D721Med (cell line): ENCODE measurements around the gene FXYD5.

Experiments used
- DNase-seq: peaks from one replicate; pipeline ENCODE4 v3.0.0; 2011; ENCODE audit warnings: low spot score; ENCODE audit not compliant: insufficient read length
- FAIRE-seq: peaks from 2 replicates; lab custom pipeline; 2011; peaks lifted over from hg19 to GRCh38; lab: Jason Lieb, UNC
- CTCF ChIP-seq: IDR thresholded peaks from 2 replicates; pipeline ENCODE4 v1.5.1; 2012; ENCODE audit warnings: mild to moderate bottlenecking, control low read depth; ENCODE audit not compliant: insufficient read depth; ENCODE audit errors: missing control alignments

FXYD5 gene

GRCh38 chr19:35153701-35154524, 622 bp upstream of the FXYD5 start:
- TF ChIP-seq CTCF: no peak
- no peak for DNase-seq
- FAIRE-seq: no peak

DNA sequence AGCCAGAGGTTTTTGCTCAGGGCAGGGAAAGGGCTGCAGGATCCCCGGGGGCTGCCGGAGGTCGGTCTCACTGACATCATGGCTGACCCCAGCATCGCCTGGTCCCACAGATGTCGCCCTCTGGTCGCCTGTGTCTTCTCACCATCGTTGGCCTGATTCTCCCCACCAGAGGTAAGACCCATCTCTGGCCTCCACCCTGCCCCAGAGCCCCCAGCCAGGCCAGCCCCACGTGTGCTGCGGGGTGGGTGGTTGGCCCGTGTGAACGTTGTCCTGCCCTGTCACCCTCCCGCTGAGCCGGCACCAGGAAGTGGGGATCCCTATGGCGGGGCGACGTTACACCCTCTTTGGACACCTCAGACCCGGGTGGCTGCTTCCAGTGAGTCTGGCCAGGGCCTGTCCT, 906 bp downstream of the FXYD5 start:
- TF ChIP-seq CTCF: no peak
- no peak for FAIRE-seq
- DNase-seq: no peak

DNA sequence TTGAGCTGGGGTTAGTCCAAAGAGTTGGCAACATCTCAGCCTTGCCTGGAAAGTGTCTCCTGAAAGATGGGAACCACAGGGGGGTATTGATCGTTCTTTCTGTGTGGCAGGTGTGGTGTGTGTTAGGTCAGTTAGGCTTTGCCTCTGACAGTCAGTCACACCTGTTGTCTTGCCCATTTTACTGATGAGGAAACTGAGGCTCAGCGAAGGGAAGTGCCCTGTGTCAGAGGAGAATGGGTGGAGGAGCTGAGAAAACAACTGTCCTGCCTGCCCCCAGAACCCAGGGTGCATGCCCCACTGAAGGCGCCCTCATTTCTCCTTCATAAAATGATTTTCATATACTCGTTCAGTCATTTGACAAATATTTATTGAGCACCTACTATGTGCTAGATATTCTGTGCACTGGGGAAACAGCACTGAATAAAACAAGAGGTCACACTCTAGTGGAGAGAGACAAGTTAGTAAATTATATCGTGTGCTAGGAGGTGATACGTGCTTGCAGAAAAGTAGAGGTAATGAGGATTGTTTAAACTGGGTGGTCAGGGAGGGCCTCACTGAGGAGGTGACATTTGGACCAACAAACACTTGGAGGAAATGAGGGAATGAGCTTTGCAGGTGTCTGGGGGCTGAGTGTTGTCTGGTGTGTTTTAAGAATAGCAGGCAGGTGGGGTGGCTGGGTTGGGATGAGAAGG, 1.6 kb downstream of the FXYD5 start:
- DNase-seq (no peak), FAIRE-seq (no peak)
- TF ChIP-seq CTCF: no peak

DNA sequence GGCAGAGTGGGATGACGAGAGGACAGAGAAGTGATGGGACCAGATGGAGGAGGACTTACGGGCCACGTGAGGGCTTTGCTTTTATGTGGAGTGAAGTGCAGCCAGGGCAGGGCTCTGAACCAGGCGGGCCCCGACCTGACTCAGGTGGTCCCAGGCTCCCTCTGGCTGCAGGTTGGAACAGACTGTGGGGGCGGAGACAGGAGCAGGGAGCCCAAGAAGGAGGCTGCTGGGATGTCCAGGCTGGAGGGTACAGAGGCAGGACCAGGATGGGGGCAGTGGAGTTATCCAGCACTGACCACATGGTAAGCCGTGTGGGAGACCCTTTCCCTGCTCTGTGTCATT, 2.1 kb downstream of the FXYD5 start:
- FAIRE-seq (no peak), DNase-seq (no peak)
- TF ChIP-seq CTCF: no peak

DNA sequence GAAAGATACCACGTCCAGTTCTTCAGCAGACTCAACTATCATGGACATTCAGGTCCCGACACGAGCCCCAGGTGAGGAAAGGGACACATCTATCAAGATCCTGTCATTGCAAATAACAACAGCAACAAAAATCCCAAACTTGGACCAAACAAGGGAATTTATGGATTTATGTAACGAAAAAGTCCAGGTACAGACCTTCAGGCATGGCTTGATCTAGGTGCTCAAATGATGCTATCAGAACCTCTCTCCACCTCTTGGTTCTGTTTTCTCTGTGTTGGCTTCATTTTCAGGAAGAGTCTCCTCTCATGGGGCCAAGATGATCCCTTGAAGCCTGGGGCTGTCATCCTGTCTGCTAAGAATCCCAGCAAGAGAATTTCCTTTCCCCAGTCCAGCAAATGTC, 2.9 kb downstream of the FXYD5 start:
- FAIRE-seq (no peak), DNase-seq (no peak)
- TF ChIP-seq CTCF: no peak

DNA sequence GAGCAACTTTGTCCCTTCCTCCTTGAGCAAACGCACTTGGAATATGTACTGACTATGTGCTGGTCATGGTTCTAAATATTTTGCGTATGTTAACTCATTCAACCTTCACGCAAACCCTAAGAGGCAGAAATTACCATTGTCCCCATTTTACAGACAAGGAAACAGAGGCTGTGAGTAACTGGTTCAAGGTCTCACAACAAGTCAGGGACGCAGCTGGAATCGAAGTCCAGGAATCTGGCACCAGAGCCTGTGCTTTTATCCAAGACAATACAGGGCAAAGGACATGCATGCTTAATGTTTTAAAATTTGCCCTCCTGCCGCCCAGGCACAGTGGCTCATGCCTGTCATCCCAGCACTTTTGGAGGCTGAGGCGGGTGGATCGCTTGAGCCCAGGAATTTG, 5.1 kb downstream of the FXYD5 start:
- FAIRE-seq: no peak
- TF ChIP-seq CTCF: no peak
- no peak for DNase-seq
